Measurements from ENCODE around the gene LRRC8A. TPM values are rescaled to one million over a fixed set of nuclear protein-coding genes. Genes with fewer than 3 reads are reported as not detected.
"Not testable (repeated sequence)": the region's sequence is repeated elsewhere in the genome, so short reads cannot be mapped to it uniquely, and the experiment has no call there.

The LRRC8A gene
- total and polyA plus RNA-seq, 2 of the 8 experiments (the other 6 are each of a cell fraction or from before 2014, with no cell fraction given): 103 to 111 TPM

GRCh38 chr9:128858476-128858875 is 23.5 kb upstream of the LRRC8A start:
- not testable (repeated sequence) for H3K36me3 ChIP-seq (ENCODE audit: control insufficient read depth in 2 of 4, insufficient read depth in 4 of 4, low read length in 3 of 4); H3K4me2 ChIP-seq (ENCODE audit: insufficient read depth in 1 of 2, low read depth in 2 of 2, low read length in 2 of 2); H3K4me3 ChIP-seq (ENCODE audit: extremely low read depth in 1 of 4, insufficient read depth in 2 of 4, low read depth in 3 of 4, low read length in 4 of 4); H3K79me1 ChIP-seq (ENCODE audit: low read depth, low read length); H3K27ac ChIP-seq (ENCODE audit: low read depth, low read length); H3K14ac ChIP-seq (ENCODE audit: insufficient read length); H3K9me3 ChIP-seq (ENCODE audit: insufficient read depth in 2 of 2, low read depth in 1 of 2, low read length in 1 of 2); H2BK5ac ChIP-seq (ENCODE audit: low read depth, low read length); H2AK5ac ChIP-seq (ENCODE audit: low read depth, low read length); H3K56ac ChIP-seq (replicated peaks; ENCODE audit: insufficient read length, low read depth, low read length); H4K91ac ChIP-seq (replicated peaks; ENCODE audit: insufficient read length, low read length); H3K79me2 ChIP-seq (ENCODE audit: control insufficient read depth in 1 of 2, insufficient read depth in 2 of 2, low read length in 2 of 2); DNase-seq (ENCODE audit: low read depth in 1 of 2, low spot score in 2 of 2); H4K20me1 ChIP-seq (replicated peaks in 1 of 2; ENCODE audit: control insufficient read depth in 1 of 2, insufficient read depth in 2 of 2, low read length in 2 of 2); H3K9ac ChIP-seq (replicated peaks in 1 of 4; ENCODE audit: extremely low read depth in 1 of 4, low read depth in 3 of 4, low read length in 3 of 4); H2BK15ac ChIP-seq (ENCODE audit: low read length); H4K8ac ChIP-seq (ENCODE audit: extremely low read depth, insufficient read depth, low read length); H2BK12ac ChIP-seq (ENCODE audit: low read depth, low read length); H2BK20ac ChIP-seq (ENCODE audit: low read length); H2BK120ac ChIP-seq (replicated peaks; ENCODE audit: low read depth, low read length); H3K4ac ChIP-seq (replicated peaks; ENCODE audit: insufficient read length, low read depth, low read length); H3K4me1 ChIP-seq (replicated peaks in 1 of 4; ENCODE audit: control insufficient read depth in 3 of 4, insufficient read depth in 4 of 4, low read length in 3 of 4); H3K23me2 ChIP-seq (ENCODE audit: low read depth, low read length); FAIRE-seq; H3K23ac ChIP-seq (ENCODE audit: insufficient read length); H3K27me3 ChIP-seq (replicated peaks in 1 of 4; ENCODE audit: control insufficient read depth in 3 of 4, extremely low read depth in 1 of 4, insufficient read depth in 3 of 4, low read length in 3 of 4); H2AFZ ChIP-seq (ENCODE audit: low read length); H4K5ac ChIP-seq (ENCODE audit: insufficient read length, low read depth, low read length); H3K18ac ChIP-seq (ENCODE audit: extremely low read depth, low read length)
- 100% methylated on average over 7 of the region's 7 CpGs; no CpG with 5 or more reads in 1 of the 2 experiments for WGBS, 2 experiments (ENCODE audit: extremely low coverage in 1 of 2, insufficient coverage in 1 of 2, insufficient read length in 1 of 2, insufficient replicate concordance in 2 of 2, low coverage in 1 of 2, low lambda C conversion rate in 2 of 2, missing lambda C conversion rate in 1 of 2)
- POLR2A ChIA-PET (ENCODE audit: partially characterized antibody): interaction anchor here (1.0 to 1.5 kb wide), 2 partner anchors 34 to 73 kb away, joined by 3 to 5 read pairs; no protein-coding TSS in a partner anchor
- CTCF ChIA-PET (ENCODE audit: partially characterized antibody): interaction anchor here (0.7 to 8.8 kb wide), 4 partner anchors 18 to 773 kb away, joined by 3 to 139 read pairs (median 68); partner anchors contain the start of genes KYAT1, LRRC8A and PHYHD1
